Measurements from ENCODE around the gene CRIP1.

Gene CRIP1

DNA sequence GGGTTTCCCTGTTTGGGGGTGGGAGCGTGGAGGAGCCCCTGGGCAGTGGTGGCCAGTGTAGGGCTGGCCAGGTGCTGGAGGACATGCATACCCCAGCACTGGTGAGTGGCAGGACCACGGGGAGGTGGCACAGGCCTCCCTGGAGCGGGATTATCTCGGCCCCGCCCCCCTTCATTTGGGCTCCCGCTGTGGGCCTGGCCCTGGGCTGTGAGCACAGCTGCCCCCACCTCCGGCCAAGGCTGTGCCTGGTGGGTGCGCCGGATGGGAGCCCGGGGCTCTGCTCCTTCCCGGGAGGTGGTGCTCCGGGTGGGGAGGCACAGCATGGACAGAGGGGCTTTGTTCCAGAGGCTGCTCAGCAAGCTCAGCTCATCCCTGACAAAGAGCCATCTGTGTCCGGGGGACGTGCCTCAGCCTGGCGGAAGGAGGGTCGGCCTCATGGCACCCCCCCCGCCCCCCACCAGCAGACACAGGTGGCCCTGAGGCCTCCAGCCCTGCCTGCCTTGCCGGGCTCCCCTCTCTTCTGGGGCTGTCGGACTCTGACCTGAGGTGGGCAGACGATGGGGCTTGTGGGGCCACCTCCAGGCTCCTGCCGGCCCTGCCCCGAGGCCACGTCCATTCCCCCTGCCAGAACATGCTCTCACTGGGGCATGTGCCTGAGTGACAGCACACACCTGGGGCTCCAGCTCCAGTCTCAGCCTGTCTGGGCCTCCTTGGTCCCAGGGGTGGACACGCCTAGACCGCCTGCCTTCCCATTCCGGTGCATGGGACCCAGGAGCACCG, 12.8 kb downstream of the CRIP1 start:
- TF ChIP-seq, protein P1, sequence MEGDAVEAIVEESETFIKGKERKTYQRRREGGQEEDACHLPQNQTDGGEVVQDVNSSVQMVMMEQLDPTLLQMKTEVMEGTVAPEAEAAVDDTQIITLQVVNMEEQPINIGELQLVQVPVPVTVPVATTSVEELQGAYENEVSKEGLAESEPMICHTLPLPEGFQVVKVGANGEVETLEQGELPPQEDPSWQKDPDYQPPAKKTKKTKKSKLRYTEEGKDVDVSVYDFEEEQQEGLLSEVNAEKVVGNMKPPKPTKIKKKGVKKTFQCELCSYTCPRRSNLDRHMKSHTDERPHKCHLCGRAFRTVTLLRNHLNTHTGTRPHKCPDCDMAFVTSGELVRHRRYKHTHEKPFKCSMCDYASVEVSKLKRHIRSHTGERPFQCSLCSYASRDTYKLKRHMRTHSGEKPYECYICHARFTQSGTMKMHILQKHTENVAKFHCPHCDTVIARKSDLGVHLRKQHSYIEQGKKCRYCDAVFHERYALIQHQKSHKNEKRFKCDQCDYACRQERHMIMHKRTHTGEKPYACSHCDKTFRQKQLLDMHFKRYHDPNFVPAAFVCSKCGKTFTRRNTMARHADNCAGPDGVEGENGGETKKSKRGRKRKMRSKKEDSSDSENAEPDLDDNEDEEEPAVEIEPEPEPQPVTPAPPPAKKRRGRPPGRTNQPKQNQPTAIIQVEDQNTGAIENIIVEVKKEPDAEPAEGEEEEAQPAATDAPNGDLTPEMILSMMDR (IDR thresholded peaks at IDR 0.05; ENCODE audit: extremely low read depth, missing control alignments) = no peak
- DNase-seq (ENCODE audit: low spot score) = no peak

DNA sequence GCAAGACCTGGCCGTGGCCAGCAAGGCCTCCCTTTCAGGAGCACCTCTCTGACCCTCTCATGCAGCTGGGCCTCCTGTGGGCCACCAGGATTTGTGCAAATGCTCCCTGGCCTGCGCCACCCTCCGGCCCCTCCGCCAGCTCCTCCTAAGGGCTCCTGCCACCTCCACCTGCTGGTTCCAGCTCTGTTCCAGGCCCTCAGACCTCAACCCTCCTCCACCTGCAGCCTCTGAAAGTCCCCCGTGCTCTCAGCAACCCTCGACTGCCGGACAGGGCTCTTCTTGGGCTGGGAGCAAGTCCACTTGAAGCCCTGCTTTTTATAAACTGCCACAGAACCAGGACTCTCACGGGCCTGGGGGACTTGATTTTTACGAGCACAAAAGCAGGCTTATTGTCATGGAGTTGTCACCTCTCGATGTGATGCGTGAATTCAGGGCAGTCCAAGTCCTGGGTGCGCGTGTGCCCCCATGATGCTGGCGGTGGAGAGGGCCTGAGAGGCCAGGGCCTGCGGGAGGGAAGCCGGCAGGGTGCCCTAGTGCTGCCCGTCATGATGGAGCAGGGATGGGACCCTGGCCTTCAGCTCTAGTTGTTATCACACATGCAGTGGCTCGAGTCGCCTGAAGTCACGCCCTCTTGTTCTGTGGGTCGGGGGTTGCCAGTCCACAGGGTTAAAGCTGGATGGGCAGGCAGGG, 13.5 kb downstream of the CRIP1 start:
- TF ChIP-seq, protein P1 (IDR thresholded peaks at IDR 0.05; ENCODE audit: extremely low read depth, missing control alignments) = no peak
- no peak for DNase-seq (ENCODE audit: low spot score)

- TF ChIP-seq, protein P1 (IDR thresholded peaks at IDR 0.05; ENCODE audit: extremely low read depth, missing control alignments) = no peak
- no peak for DNase-seq (ENCODE audit: low spot score)
Observed at GRCh38 chr14:105500726-105501101, 14.0 kb downstream of the CRIP1 start.

DNA sequence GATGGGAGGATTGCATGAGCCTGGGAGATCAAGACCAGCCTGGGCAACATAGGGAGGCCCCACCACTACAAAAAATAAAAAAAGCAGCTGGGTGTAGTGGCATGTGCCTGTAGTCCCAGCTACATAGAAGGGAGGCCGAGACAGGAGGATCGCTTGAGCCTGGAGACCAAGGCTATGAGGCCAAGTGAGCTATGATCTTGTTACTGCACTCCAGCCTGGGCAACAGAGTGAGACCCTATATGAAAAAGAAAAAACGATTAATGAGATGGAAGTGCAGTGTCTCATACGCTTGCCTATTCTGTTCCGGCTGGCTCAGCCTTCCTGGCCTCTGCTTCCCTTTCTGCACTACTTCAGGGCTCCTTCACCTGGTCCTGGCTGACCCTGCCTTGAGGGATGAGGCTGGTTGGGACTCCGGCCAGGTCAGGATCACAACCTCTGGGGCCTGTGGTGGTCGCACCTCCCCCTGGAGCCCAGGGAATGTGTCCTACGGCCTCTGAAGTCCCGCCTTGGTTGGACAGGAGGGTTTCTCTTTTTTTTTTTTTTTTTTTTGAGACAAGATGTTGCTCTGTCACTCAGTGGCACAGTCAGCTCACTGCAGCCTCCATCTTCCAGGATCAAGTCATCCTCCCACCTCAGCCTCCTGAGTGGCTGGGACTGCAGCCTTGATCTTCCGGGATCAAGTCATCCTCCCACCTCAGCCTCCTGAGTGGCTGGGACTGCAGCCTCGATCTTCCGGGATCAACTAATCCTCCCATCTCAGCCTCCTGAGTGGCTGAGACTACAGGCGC, 15.0 kb downstream of the CRIP1 start:
- DNase-seq (ENCODE audit: low spot score) = no peak
- TF ChIP-seq, protein P1 (IDR thresholded peaks at IDR 0.05; ENCODE audit: extremely low read depth, missing control alignments) = no peak

GRCh38 chr14:105502446-105503295, 16.0 kb downstream of the CRIP1 start:
- TF ChIP-seq, protein P1 (IDR thresholded peaks at IDR 0.05; ENCODE audit: extremely low read depth, missing control alignments) = no peak
- DNase-seq (ENCODE audit: low spot score) = no peak

DNA sequence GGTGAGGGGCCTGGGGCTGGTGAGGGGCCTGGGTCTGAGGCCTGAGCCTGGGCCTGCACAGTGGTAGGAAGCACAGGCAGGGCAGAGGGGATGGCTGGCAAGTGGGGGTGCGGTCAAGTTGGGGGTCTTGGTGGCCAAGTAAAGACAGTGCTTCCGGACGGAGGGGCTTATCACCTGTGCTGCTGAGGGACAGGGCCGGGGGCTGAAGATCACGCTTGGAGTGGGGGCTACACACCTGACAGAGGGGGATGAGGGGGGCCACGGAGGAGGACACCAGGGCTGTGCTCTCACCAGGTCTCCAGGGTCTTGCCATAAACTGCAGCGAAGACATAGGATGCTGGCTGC, 16.6 kb downstream of the CRIP1 start:
- DNase-seq (ENCODE audit: low spot score) = no peak
- TF ChIP-seq, protein P1 (IDR thresholded peaks at IDR 0.05; ENCODE audit: extremely low read depth, missing control alignments) = no peak
